Measurements from ENCODE around the gene STK10. TPM values are rescaled to one million over a fixed set of nuclear protein-coding genes. Genes with fewer than 3 reads are reported as not detected.

Gene STK10
- total and polyA plus RNA-seq, 9 of the 15 experiments (the other 6 are each of a cell fraction or from before 2014, with no cell fraction given), result 0.30 to 6.7 (median 2.4) TPM

- TF ChIP-seq PREB (CRISPR knock-in tag; IDR thresholded peaks at IDR 0.05), result no peak
- TF ChIP-seq CREB5 (CRISPR knock-in tag; IDR thresholded peaks at IDR 0.05), result no peak
- no peak for TF ChIP-seq NR1H2 (CRISPR knock-in tag; IDR thresholded peaks at IDR 0.05)
- no peak for TF ChIP-seq CEBPB (tag; IDR thresholded peaks at IDR 0.05)
- peak in 1 of 2 experiments; percentile 66; a peak in 2 of 4 replicates for TF ChIP-seq TRIM24 (IDR thresholded peaks at IDR 0.05)
- TF ChIP-seq ELF4 (CRISPR knock-in tag; IDR thresholded peaks at IDR 0.05), result peak; percentile 15; the same call in 1 of the 2 replicates
- no peak for TF ChIP-seq DNMT1 (IDR thresholded peaks at IDR 0.05)
- TF ChIP-seq TEAD4 (IDR thresholded peaks at IDR 0.05; ENCODE audit: low read length), result peak; percentile 75
- 0 out of 2 replicates have a peak, but pooled peaks have one; percentile 25 for TF ChIP-seq TEAD4 (CRISPR knock-in tag; IDR thresholded peaks at IDR 0.05; ENCODE audit: borderline replicate concordance)
- no peak for TF ChIP-seq ZNF280B (CRISPR knock-in tag; IDR thresholded peaks at IDR 0.05)
- no peak for TF ChIP-seq TCF3 (CRISPR knock-in tag; IDR thresholded peaks at IDR 0.05)
- TF ChIP-seq C11orf30 (IDR thresholded peaks at IDR 0.05; ENCODE audit: low read depth), result peak; percentile 65
- TF ChIP-seq MEF2D (tag; conservative IDR thresholded peaks at IDR 0.05; ENCODE audit: low read depth), result peak; percentile 76; the same call in 1 of the 2 replicates
- TF ChIP-seq KAT2B (IDR thresholded peaks at IDR 0.05; ENCODE audit: low read depth, low read length), result no peak
- TF ChIP-seq ZNF347 (CRISPR knock-in tag; IDR thresholded peaks at IDR 0.05; ENCODE audit: low read depth), result no peak
- peak in 1 of 2 experiments; percentile 79; a peak in 1 of 4 replicates for TF ChIP-seq ARNT (IDR thresholded peaks at IDR 0.05)
- no peak for TF ChIP-seq BHLHE40 (IDR thresholded peaks at IDR 0.05; ENCODE audit: low read length)
- TF ChIP-seq GTF3C2 (IDR thresholded peaks at IDR 0.05; ENCODE audit: borderline replicate concordance, extremely low read depth, insufficient read length), result no peak
- peak; percentile 55; the same call in 1 of the 2 replicates for TF ChIP-seq PML (IDR thresholded peaks at IDR 0.05; ENCODE audit: low read length)
Observed at GRCh38 chr5:172006321-172007174, 181.5 kb downstream of the STK10 start, which contains the start of gene FBXW11 (continued).
